Activated naive CD4-positive, alpha-beta T cell treated with anti-CD3 and anti-CD28 coated beads, Interleukin-2, amount 10 ng/mL, durations not matched to agents 7 days and 5 days (primary cell): ENCODE data around the gene PLEKHG4B.
"Not testable (repeated sequence)": the region's sequence is repeated elsewhere in the genome, so short reads cannot be mapped to it uniquely, and the experiment has no call there.

Experiments
- CTCF ChIA-PET: fragments of 350-600 bp; sonication (Branson Sonifier 250); formaldehyde crosslinking; loops from one replicate; lab custom pipeline; 2021; ENCODE audit warnings: antibody characterized with exemption; lab: Charles Lee
- DNase-seq: peaks from one replicate; pipeline ENCODE4 v3.0.0-alpha.2; 2020
- H3K27ac Mint-ChIP-seq: one replicate; pipeline ENCODE4 v1.8.0; 2021; ENCODE audit warnings: mild to moderate bottlenecking, moderate library complexity, mixed read lengths
- H3K27me3 Mint-ChIP-seq: one replicate; pipeline ENCODE4 v1.8.0; 2021; ENCODE audit warnings: mild to moderate bottlenecking, mixed read lengths
- H3K36me3 Mint-ChIP-seq: one replicate; pipeline ENCODE4 v1.8.0; 2021; ENCODE audit warnings: mixed read lengths
- H3K4me1 Mint-ChIP-seq: one replicate; pipeline ENCODE4 v1.8.0; 2021; ENCODE audit warnings: mixed read lengths
- H3K4me3 Mint-ChIP-seq: one replicate; pipeline ENCODE4 v1.8.0; 2021; ENCODE audit warnings: mild to moderate bottlenecking, moderate library complexity, mixed read lengths
- H3K9me3 Mint-ChIP-seq: one replicate; pipeline ENCODE4 v1.8.0; 2021; ENCODE audit warnings: mixed read lengths

Gene PLEKHG4B

DNA sequence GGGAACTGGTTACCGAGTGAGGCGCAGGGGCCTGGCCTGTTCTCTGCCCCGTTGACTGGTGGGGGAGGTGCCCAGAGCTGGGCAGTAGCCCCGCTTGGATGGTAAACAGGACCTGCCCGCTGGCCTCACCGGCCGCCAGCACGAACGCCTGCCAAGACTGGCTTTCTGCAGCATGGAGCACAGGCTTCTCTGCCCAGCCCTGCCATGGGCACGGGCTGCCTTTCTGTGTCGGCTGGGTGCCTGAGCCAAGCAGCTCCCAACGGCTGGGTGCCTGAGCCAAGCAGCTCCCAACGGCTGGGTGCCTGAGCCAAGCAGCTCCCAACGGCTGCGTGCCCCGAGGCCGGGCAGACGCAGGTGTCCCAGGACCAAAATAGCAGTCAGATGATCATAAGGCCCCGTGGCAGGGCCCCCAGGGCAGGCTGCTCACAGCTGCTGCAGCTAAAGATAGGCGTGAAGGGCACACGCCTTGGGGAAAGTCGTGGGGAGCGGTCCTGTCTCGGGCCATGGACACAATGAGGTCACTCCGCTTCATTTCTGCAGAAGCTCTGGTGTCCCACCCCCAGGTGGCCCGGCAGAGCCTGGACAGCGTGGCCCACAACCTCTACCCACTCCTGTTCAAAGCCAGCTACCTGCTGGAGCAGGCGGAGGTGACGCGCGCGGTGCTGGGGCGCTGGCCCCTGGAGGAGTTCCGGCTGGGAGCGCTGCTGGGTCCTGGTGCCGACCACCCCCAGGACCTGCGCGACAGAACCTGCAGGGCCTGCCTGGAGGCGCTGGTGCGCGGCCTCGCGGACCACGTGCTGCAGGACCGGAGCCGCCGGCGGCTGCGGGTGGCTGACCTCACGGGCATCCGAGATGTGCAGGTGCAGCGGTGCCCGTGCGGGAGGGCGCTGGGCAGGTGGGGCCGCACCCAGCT, 99.3 kb downstream of the PLEKHG4B start, which contains the start of gene LRRC14B:
Gene LRRC14B (plus strand): TSS at position 460 of the 913 bp plus-strand sequence. CDS start 44 bp downstream, at position 504.
- CTCF ChIA-PET = interaction anchor here (1.0 kb wide), 1 partner anchor 234 kb away, joined by 3 read pairs; no protein-coding TSS in a partner anchor
- Mint-ChIP-seq H3K9me3 (no peaks in the 10 kb centered on the region), H3K27ac (no peak within 1 kb of the TSS), H3K4me1 (peaks cover 9% of the 10 kb centered on the region), H3K36me3 (no peaks in the 10 kb centered on the region), H3K4me3 (no peak within 1 kb of the TSS), H3K27me3 (peaks cover 31% of the 10 kb centered on the region)
- peak; percentile 46 for DNase-seq

DNA sequence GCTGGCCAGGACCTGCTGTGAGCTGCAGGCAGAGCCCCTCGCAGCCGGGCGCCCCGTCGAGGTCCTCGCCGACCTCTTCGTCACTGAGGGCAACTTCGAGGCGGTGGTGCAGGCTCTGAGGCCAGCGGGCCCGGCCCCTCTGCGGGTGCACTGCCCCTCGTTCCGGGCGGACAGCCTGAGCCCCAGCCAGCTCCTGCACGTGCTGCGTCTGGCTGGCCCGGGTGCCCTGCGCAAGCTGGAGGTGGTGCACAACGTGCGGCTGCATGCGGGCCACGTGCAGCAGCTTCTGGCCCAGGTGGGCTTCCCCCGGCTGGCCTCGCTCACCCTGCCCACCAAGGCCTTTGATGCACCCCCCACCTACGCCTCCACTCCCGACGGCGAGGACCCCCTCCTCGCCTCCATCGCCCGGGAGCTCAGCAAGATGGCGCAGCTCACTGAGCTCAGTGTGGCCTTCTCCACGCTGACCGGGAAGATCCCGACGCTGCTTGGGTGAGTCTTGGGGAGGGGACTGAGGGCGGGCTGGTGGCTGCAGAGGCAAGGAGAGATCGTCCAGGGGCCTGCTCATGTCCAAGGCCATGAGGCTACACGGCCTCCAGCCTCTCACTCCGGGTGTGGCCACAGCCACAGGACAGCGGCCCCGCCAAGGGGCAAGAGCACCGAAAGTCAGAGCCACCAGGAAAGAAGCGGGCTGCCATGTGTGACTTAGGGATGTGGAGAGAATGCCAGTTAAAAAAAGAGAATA, 100.2 kb downstream of the PLEKHG4B start:
- H3K36me3 Mint-ChIP-seq = no peaks in the 10 kb centered on the region
- H3K9me3 Mint-ChIP-seq = no peaks in the 10 kb centered on the region
- CTCF ChIA-PET = interaction anchor here (1.0 kb wide), 1 partner anchor 233 kb away, joined by 3 read pairs; no protein-coding TSS in a partner anchor
- H3K27me3 Mint-ChIP-seq = peaks cover 31% of the 10 kb centered on the region
- no peak overlapping the region for H3K27ac Mint-ChIP-seq
- H3K4me1 Mint-ChIP-seq = peaks cover 9% of the 10 kb centered on the region
- peak; percentile 19 for DNase-seq
- no peak overlapping the region for H3K4me3 Mint-ChIP-seq

DNA sequence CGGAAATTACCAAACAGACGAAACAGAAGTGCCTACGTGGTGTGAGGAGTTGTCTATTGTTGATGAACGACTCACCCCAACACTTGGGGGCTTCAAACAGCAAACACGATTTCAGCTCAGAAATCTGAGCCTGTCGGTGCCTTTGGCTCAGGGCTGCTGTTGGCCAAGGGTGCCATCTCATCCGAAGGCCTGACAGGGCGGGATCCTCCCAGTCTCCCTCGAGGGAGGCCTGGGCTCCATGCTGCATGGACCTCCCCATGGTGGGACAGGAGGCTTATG, 100.7 kb downstream of the PLEKHG4B start:
- Mint-ChIP-seq H3K36me3 (no peaks in the 10 kb centered on the region), H3K27me3 (peaks cover 31% of the 10 kb centered on the region), H3K4me3 (no peak overlapping the region), H3K27ac (no peak overlapping the region), H3K4me1 (peaks cover 9% of the 10 kb centered on the region), H3K9me3 (no peaks in the 10 kb centered on the region)
- no peak for DNase-seq
- CTCF ChIA-PET = no interaction called here

DNA sequence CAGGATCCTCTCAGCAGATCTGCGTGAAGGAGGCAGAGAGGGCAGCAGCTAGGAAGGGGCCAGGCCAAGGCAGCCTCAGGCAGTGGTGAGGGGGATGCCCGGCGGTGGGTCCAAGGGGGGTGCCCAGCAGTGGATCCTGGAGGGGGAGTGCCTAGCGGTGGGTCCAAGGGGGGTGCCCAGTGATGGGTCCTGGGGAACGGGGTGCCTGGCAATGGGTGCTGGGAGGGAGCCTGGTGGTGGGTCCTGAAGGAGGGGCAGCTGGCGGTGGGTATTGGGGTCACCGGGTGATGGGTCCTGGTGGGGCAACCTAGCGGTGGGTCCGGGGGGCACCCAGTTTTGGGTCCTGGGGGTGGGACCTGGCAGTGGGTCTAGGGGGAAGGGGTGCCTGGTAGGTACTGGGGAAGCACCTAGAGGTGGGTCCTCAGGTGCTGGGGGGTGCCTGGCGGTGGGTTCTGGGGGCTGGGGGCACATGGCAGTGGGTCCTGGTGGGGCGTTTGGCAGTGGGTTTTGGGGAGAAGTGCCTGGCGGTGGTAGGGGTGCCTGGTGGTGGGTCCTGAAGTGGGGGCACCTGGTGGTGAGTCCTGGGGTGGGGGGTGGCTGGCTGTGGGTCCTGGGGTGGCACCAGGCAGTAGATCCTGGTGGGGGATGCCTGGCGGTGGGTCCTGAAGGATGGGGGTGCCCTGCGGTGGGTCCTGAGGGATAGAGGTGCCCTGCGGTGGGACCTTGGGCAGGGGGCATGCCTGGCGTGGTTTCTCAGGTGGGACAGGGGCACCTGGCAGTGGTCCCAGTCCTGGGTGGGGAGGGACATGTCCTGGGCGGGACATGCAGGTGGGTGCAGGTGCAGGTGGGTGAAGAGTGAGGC, 101.2 kb downstream of the PLEKHG4B start:
- peaks cover 9% of the 10 kb centered on the region for H3K4me1 Mint-ChIP-seq
- DNase-seq = peak; percentile 19
- peaks cover 31% of the 10 kb centered on the region for H3K27me3 Mint-ChIP-seq
- no peak overlapping the region for H3K27ac Mint-ChIP-seq
- no peaks in the 10 kb centered on the region for H3K36me3 Mint-ChIP-seq
- CTCF ChIA-PET = no interaction called here
- H3K4me3 Mint-ChIP-seq = no peak overlapping the region
- no peaks in the 10 kb centered on the region for H3K9me3 Mint-ChIP-seq

DNA sequence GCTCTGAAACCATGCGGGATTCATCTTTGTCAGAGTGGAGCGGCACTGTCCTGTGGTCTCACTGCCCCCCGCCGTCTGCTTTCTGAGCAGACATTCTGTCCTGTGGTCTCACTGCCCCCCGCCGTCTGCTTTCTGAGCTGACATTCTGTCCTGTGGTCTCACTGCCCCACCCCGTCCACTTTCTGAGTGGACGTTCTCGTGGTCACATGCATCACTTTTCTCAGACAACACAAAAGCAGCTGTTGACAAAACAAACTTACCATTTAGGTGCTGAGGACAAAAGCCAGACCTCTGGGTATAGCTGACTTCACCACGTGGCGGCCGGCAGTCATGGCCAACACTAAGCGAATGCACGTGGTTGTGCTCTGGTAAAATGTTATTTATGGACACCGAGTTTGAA, 102.1 kb downstream of the PLEKHG4B start:
- Mint-ChIP-seq H3K4me1 (peaks cover 4% of the 10 kb centered on the region), H3K27ac (no peak overlapping the region), H3K36me3 (no peaks in the 10 kb centered on the region), H3K27me3 (peaks cover 25% of the 10 kb centered on the region), H3K9me3 (no peaks in the 10 kb centered on the region), H3K4me3 (no peak overlapping the region)
- no peak for DNase-seq
- CTCF ChIA-PET = no interaction called here

DNA sequence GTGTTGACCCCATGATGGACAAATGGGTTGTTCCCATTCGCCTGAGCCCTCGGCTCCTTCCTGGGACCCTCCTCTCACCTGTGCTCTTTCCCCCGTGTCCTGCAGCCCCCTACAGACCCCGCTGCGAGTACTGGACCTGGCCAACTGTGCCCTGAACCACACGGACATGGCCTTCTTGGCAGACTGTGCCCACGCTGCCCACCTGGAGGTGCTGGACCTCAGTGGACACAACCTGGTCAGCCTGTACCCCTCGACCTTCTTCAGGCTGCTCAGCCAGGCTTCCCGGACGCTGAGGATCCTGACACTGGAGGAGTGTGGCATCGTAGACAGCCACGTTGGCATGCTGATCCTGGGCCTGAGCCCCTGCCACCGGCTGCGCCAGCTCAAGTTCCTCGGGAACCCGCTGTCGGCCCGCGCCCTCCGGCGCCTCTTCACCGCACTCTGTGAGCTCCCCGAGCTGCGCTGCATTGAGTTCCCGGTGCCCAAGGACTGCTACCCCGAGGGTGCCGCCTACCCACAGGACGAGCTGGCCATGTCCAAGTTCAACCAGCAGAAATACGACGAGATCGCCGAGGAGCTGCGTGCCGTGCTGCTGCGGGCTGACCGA, 102.7 kb downstream of the PLEKHG4B start:
- peaks cover 4% of the 10 kb centered on the region for H3K4me1 Mint-ChIP-seq
- H3K4me3 Mint-ChIP-seq = no peak overlapping the region
- no peaks in the 10 kb centered on the region for H3K36me3 Mint-ChIP-seq
- no peak overlapping the region for H3K27ac Mint-ChIP-seq
- H3K9me3 Mint-ChIP-seq = no peaks in the 10 kb centered on the region
- no peak for DNase-seq
- peaks cover 25% of the 10 kb centered on the region for H3K27me3 Mint-ChIP-seq
- CTCF ChIA-PET = interaction anchor here (0.6 kb wide), 1 partner anchor 252 kb away, joined by 3 read pairs; no protein-coding TSS in a partner anchor

DNA sequence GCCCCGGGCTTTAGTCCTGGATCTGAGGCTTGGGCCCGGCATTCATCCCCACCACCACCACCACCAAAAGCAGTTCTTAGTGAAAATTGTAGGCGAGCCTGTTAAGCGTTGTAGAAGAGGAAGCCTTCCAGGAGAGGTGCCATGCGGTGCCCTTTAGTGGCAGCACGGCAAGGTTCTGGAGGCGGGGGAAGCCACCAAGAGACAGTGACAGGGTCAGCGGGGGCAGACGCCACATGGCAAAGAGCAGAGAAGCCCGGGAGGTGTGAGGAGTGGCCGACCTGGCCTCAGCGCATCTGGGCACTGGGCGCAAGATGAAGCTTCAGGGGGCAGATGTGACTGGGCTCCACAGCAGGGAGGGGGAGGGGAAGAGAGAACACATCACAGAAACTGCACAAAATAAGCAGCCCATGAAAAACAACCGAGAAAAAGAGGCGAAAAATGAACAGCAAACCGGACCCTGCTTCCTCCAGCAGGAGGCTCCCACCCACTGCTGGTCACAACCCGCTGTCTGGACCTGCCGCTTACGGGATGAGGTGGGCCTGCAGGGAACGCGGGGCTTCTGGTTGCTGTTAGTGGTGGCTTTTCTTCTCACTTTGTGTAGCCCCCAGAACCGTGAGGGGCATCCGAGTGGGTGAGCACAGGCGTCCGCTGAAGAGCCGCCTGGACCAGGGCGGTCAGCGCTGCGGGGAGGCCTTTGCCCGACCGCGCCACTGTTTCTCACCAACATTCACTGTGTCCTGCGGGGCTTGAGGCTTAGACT, 103.6 kb downstream of the PLEKHG4B start:
- H3K27me3 Mint-ChIP-seq = peaks cover 19% of the 10 kb centered on the region
- no peaks in the 10 kb centered on the region for H3K36me3 Mint-ChIP-seq
- no peaks in the 10 kb centered on the region for H3K9me3 Mint-ChIP-seq
- CTCF ChIA-PET = interaction anchor here (0.6 kb wide), 1 partner anchor 251 kb away, joined by 3 read pairs; no protein-coding TSS in a partner anchor
- H3K27ac Mint-ChIP-seq = no peak overlapping the region
- H3K4me3 Mint-ChIP-seq = no peak overlapping the region
- no peak for DNase-seq
- peaks cover 4% of the 10 kb centered on the region for H3K4me1 Mint-ChIP-seq

DNA sequence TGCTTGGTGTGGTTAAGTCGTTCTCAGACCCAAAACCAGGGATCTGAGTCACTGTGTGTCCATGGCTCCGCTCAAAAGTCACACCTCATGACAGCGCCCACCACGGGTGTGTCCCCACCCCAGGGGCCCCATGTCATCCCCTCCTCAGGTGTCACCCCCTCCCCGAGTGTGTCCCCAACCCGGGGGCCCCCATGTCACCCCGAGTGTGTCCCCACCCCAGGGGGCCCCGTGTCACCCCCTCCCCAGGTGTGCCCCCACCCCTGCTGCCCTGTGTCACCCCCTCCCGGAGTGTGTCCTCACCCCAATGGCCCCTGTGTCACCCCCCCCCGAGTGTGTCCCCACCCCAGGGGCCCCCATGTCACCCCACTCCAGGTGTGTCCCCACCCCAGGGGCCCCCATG, 104.4 kb downstream of the PLEKHG4B start:
- Mint-ChIP-seq H3K27ac (no peak overlapping the region), H3K4me1 (peaks cover 1% of the 10 kb centered on the region), H3K36me3 (no peaks in the 10 kb centered on the region), H3K4me3 (no peak overlapping the region), H3K27me3 (peaks cover 11% of the 10 kb centered on the region), H3K9me3 (no peaks in the 10 kb centered on the region)
- no peak for DNase-seq
- CTCF ChIA-PET = no interaction called here

DNA sequence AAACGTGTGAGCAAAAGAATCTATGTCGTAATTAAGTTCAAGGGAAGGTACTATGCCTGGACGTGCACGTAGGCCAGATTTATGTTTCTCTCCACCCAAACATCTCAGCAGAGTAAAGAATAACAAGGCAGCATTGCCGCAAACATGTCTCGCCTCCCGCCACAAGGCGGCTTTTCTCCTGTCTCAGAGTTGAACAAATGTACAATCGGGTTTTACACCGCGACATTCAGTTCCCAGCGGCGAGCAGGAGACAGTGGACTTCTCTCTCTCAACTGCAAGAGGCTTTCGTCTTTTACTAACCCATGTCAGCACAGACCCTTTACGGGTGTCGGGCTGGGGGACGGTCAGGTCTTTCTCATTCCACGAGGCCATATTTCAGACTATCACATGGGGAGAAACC, 105.1 kb downstream of the PLEKHG4B start:
- H3K36me3 Mint-ChIP-seq, H3K9me3 Mint-ChIP-seq, H3K4me1 Mint-ChIP-seq, DNase-seq, H3K4me3 Mint-ChIP-seq, H3K27ac Mint-ChIP-seq, H3K27me3 Mint-ChIP-seq, CTCF ChIA-PET: not testable (repeated sequence)

DNA sequence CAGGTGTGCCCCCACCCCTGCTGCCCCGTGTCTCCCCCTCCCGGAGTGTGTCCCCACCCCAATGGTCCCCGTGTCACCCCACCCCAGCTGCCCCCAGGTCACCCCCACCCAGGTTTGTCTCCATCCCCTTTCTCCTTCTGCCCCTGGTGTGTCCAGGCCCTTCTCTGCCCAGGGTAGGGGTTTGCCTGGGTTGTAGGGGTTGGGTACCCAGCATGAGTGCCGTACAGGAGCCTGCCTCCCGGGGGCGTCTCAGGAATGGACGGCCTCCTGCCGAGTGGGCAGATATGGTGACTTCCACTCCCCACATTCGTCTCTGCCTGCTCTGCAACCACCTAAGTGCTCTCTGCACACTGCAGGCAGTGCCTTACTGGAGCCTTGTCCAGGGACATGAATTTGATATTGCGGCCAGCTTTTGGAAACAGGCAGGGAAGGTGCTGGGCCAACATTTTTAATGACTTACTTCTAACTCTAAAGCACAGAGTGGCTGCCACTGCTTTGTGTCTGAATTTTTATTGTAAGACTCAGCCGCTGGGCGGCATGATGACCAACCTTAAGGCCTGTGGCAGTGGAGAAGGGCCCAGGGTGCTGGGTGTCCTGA, 106.0 kb downstream of the PLEKHG4B start:
- no peaks in the 10 kb centered on the region for H3K9me3 Mint-ChIP-seq
- H3K27me3 Mint-ChIP-seq = no peaks in the 10 kb centered on the region
- H3K27ac Mint-ChIP-seq = no peak overlapping the region
- H3K36me3 Mint-ChIP-seq = no peaks in the 10 kb centered on the region
- H3K4me1 Mint-ChIP-seq = no peaks in the 10 kb centered on the region
- no peak overlapping the region for H3K4me3 Mint-ChIP-seq
- CTCF ChIA-PET = no interaction called here
- DNase-seq = no peak

DNA sequence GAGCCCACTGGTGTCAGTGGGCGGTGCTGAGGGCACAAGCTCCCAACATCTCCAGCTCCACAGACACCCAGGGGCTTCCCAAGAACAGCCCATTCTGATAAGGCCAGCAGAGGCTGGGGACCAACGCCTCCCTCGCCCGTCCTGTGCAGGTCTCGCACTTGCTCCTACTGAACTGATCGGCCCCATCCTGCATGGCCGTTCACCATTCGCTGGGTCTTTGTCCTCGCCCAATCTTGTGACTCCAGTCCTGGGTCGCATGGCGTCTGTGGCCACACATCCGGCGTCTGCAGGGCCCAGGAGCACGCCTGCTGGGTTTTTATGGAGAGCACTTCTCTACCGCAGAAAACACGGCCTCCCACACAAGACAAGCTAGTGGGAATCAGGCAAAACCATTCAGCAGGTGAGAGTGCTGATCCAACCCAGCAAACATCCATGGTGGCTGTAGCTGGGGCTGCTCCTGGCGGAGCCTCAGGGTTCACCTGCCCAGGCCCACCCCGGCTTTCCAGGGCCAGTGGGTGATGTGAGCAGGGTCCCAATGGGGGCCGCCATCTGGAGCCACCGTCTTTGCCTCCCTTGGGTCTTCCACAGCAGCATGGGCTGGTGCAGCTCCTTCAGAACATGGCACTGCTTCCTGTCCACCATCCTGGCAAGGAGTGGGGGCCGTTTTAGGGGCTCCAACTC, 106.7 kb downstream of the PLEKHG4B start:
- Mint-ChIP-seq H3K36me3 (no peaks in the 10 kb centered on the region), H3K4me3 (no peak overlapping the region), H3K27ac (no peak overlapping the region), H3K27me3 (no peaks in the 10 kb centered on the region), H3K4me1 (no peaks in the 10 kb centered on the region), H3K9me3 (no peaks in the 10 kb centered on the region)
- no peak for DNase-seq
- CTCF ChIA-PET = interaction anchor here (1.2 kb wide), 1 partner anchor 10 kb away, joined by 4 read pairs; no protein-coding TSS in a partner anchor

DNA sequence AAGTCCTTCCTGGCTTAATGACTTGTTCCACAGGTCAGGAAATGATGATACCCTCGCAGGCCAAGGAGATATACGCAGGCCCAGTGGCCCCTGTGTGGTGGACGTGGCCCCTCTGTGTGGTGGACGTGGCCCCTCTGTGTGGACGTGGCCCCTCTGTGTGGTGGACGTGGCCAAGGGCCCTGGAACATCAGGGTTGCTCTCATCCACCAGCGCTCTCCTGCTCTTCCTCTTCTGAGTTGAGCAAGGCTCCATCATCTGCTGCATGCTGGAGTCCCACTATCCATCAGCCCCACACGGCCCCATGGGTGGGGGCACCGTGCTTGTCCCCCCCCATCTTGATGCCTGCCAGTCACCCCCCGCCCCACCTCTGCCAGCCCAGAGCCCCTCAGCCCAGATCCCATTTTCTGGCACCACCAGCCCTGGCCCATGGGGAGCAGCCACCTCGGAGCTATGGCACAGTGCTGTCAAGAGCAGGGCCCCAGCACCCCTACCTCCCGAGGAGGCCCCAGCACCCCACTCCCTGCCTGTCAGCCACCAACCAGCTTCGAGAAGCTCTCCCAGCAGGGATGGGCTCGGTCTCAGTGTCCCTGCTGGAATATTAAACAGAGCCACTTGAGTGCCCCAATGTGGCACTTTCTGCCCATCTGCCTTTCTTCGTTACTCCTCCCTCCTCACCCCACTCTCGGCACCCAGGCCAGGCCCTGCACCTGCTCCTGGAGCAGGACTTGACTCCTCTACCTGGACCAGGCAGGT, 107.4 kb downstream of the PLEKHG4B start:
- DNase-seq = no peak
- H3K36me3 Mint-ChIP-seq = peaks cover under 1% of the 10 kb centered on the region
- no peak overlapping the region for H3K4me3 Mint-ChIP-seq
- H3K27me3 Mint-ChIP-seq = no peaks in the 10 kb centered on the region
- no peak overlapping the region for H3K27ac Mint-ChIP-seq
- no peaks in the 10 kb centered on the region for H3K9me3 Mint-ChIP-seq
- no peaks in the 10 kb centered on the region for H3K4me1 Mint-ChIP-seq
- CTCF ChIA-PET = interaction anchor here (1.2 kb wide), 1 partner anchor 11 kb away, joined by 4 read pairs; no protein-coding TSS in a partner anchor
